ENCODE data around the gene FLACC1. TPM values are rescaled to one million over a fixed set of nuclear protein-coding genes. Genes with fewer than 3 reads are reported as not detected.
A peak's percentile ranks its signal among the peaks of the same experiment; 100 is the strongest.

Gene FLACC1
- total and polyA plus RNA-seq, 9 of the 15 experiments (the other 6 are each of a cell fraction or from before 2014, with no cell fraction given) = 0.07 to 0.68 (median 0.22) TPM; not detected in 2

DNA sequence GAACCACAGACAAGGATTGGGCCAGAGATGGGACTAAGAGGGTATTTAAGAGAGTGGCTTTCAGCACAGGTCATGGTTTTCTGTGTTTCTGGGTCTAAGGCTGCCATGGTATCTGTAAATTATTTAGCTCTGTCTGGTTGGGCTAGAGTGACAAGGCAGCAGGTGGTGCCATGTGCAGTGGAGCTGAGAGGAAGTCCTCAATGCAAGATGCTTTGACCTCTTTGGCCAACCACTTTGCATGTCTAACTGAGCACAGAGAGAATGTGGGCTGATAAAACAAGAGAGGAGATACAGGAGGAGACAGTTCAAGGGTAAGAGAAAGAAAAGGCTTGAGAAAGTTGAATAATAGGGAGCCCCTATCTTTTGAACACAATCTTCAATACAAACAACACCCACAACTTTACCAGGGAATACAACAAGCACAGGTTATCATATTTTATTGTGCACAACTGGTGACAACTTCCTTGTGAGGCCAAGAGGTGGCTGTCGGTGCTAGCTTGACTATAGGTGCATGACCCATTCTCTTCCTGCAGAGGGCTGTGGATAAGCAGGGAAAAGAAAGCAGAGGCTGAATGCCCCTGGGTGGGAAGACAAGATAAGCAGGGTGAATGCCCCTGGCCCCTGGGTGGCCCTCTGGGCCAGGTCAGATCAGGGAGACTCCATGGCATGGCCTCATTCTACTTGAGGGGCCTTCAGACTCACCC lies 12.3 kb downstream of the FLACC1 start (continued):
- TF ChIP-seq, protein P1, sequence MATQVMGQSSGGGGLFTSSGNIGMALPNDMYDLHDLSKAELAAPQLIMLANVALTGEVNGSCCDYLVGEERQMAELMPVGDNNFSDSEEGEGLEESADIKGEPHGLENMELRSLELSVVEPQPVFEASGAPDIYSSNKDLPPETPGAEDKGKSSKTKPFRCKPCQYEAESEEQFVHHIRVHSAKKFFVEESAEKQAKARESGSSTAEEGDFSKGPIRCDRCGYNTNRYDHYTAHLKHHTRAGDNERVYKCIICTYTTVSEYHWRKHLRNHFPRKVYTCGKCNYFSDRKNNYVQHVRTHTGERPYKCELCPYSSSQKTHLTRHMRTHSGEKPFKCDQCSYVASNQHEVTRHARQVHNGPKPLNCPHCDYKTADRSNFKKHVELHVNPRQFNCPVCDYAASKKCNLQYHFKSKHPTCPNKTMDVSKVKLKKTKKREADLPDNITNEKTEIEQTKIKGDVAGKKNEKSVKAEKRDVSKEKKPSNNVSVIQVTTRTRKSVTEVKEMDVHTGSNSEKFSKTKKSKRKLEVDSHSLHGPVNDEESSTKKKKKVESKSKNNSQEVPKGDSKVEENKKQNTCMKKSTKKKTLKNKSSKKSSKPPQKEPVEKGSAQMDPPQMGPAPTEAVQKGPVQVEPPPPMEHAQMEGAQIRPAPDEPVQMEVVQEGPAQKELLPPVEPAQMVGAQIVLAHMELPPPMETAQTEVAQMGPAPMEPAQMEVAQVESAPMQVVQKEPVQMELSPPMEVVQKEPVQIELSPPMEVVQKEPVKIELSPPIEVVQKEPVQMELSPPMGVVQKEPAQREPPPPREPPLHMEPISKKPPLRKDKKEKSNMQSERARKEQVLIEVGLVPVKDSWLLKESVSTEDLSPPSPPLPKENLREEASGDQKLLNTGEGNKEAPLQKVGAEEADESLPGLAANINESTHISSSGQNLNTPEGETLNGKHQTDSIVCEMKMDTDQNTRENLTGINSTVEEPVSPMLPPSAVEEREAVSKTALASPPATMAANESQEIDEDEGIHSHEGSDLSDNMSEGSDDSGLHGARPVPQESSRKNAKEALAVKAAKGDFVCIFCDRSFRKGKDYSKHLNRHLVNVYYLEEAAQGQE (IDR thresholded peaks at IDR 0.05; ENCODE audit: borderline replicate concordance) = peak; percentile 29
- TF ChIP-seq, protein P1 (CRISPR knock-in tag; IDR thresholded peaks at IDR 0.05; ENCODE audit: low read depth) = no peak
- TF ChIP-seq, protein P2, sequence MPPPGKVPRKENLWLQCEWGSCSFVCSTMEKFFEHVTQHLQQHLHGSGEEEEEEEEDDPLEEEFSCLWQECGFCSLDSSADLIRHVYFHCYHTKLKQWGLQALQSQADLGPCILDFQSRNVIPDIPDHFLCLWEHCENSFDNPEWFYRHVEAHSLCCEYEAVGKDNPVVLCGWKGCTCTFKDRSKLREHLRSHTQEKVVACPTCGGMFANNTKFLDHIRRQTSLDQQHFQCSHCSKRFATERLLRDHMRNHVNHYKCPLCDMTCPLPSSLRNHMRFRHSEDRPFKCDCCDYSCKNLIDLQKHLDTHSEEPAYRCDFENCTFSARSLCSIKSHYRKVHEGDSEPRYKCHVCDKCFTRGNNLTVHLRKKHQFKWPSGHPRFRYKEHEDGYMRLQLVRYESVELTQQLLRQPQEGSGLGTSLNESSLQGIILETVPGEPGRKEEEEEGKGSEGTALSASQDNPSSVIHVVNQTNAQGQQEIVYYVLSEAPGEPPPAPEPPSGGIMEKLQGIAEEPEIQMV (tag; conservative IDR thresholded peaks at IDR 0.05; ENCODE audit: low read depth) = no peak
- TF ChIP-seq THRB (CRISPR knock-in tag; conservative IDR thresholded peaks at IDR 0.05) = no peak
- TF ChIP-seq, protein P3, sequence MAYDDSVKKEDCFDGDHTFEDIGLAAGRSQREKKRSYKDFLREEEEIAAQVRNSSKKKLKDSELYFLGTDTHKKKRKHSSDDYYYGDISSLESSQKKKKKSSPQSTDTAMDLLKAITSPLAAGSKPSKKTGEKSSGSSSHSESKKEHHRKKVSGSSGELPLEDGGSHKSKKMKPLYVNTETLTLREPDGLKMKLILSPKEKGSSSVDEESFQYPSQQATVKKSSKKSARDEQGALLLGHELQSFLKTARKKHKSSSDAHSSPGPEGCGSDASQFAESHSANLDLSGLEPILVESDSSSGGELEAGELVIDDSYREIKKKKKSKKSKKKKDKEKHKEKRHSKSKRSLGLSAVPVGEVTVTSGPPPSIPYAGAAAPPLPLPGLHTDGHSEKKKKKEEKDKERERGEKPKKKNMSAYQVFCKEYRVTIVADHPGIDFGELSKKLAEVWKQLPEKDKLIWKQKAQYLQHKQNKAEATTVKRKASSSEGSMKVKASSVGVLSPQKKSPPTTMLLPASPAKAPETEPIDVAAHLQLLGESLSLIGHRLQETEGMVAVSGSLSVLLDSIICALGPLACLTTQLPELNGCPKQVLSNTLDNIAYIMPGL (CRISPR knock-in tag; IDR thresholded peaks at IDR 0.05) = no peak
- peak in 1 of 2 experiments; percentile 72; a peak in 2 of 4 replicates for TF ChIP-seq RAD21 (CRISPR knock-in tag; conservative IDR thresholded peaks at IDR 0.05 in 1 of 2, IDR thresholded peaks at IDR 0.05 in 1 of 2)
- peak; percentile 61 for TF ChIP-seq SMC3 (conservative IDR thresholded peaks at IDR 0.05; ENCODE audit: insufficient read depth, low read depth, low read length)
- no peak for TF ChIP-seq ZNF384 (IDR thresholded peaks at IDR 0.05; ENCODE audit: low read depth, low read length)
- TF ChIP-seq, protein P4, sequence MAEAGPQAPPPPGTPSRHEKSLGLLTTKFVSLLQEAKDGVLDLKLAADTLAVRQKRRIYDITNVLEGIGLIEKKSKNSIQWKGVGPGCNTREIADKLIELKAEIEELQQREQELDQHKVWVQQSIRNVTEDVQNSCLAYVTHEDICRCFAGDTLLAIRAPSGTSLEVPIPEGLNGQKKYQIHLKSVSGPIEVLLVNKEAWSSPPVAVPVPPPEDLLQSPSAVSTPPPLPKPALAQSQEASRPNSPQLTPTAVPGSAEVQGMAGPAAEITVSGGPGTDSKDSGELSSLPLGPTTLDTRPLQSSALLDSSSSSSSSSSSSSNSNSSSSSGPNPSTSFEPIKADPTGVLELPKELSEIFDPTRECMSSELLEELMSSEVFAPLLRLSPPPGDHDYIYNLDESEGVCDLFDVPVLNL (CRISPR knock-in tag; IDR thresholded peaks at IDR 0.05; ENCODE audit: low read depth) = no peak
